Psoas muscle (tissue), 8 donors: Measurements from ENCODE around the gene TMA7. TPM values are rescaled to one million over a fixed set of nuclear protein-coding genes. Genes with fewer than 3 reads are reported as not detected.
"Not testable (repeated sequence)": the region's sequence is repeated elsewhere in the genome, so short reads cannot be mapped to it uniquely, and the experiment has no call there.

Source experiments
- ATAC-seq, 4 donors: fragments of 200-7000 bp; cut with Tn5 transposase; one replicate each; pipeline ENCODE4 v1.9.1; 2020; ENCODE audit warnings: moderate library complexity in 3 of 4, mild to moderate bottlenecking in 2 of 4
- DNase-seq, 2 donors: peaks; one replicate each; pipeline ENCODE4 v3.0.0-alpha.2; 2020
- H3K27ac ChIP-seq: fragments of 200-600 bp; one replicate; pipeline ENCODE4 v1.8.0; 2022
- H3K27me3 ChIP-seq, 3 donors: fragments of 200-600 bp in 1 of 3; one replicate each; pipeline versions ENCODE4 v1.6.1 to v1.8.0; 2013 to 2022; ENCODE audit warnings: low read length in 2 of 3, mild to moderate bottlenecking in 2 of 3, moderate library complexity in 1 of 3; ENCODE audit not compliant: insufficient read depth in 3 of 3
- H3K36me3 ChIP-seq, 2 donors: fragments of 200-600 bp in 1 of 2; one replicate each; pipeline versions ENCODE4 v1.6.1 to v1.8.0; 2013 to 2022; ENCODE audit warnings: low read depth in 1 of 2, mild to moderate bottlenecking in 1 of 2, moderate library complexity in 1 of 2; ENCODE audit not compliant: insufficient read depth in 1 of 2
- H3K4me1 ChIP-seq: fragments of 200-600 bp; one replicate; pipeline ENCODE4 v1.8.0; 2022
- H3K4me3 ChIP-seq: fragments of 200-600 bp; one replicate; pipeline ENCODE4 v1.8.0; 2022; ENCODE audit warnings: mild to moderate bottlenecking
- H3K9me3 ChIP-seq: fragments of 200-600 bp; one replicate; pipeline ENCODE4 v1.8.0; 2022
- WGBS, 3 donors: extraction: QIAGEN DNeasy Blood & Tissue Kit; methylation state at CpG; one replicate each; pipeline versions ENCODE4 v1.1.6 to v1.1.7; 2013; 5-methylcytosine and 5-hydroxymethylcytosine counted together
- intact Hi-C, 2 donors: fragments of 100-400 bp; cut with DNase I; formaldehyde crosslinking; loops; one replicate each; pipeline versions ENCODE4 v1.11.0 to v1.14.2; 2022
- polyA plus RNA-seq, 3 donors: library from polyadenylated mRNA; stranded (reverse); fragments of 200-250 nt; gene quantifications; one replicate each; pipeline ENCODE4 v1.2.3, GENCODE V29; 2013
- total RNA-seq, 4 donors: library from RNA; stranded (reverse); fragmentation: NEBNext Ultra II Directional in 2 of 4; extraction: Animal tissue kit (Norgen Biotek cat#: 25700) in 2 of 4; gene quantifications; one replicate each; pipeline versions ENCODE4 v1.2.1 to v1.2.4, GENCODE V29; 2021 to 2023
- TF ChIP-seq, protein P1 (sequence below): fragments of 200-600 bp; IDR thresholded peaks from one replicate; pipeline ENCODE4 v1.8.0; 2022; ENCODE audit warnings: antibody characterized with exemption
- donor health status: healthy with polysubstance abuse.
- donor health status: DM: no; HTN: no; CAD: no; lungs with moderate emphysema.
- donor health status: Bipolar disorder and iron deficiency.
- donor health status: healthy.
- donor health status: DM: yes; HTN: yes; CAD: no.
- donor health status: DM: no; HTN: no; CAD: no.
- donor health status: DM: no; HTN: no; CAD: no.
- donor health status: DM: yes; HTN: yes; CAD: no.

Gene TMA7
- total and polyA plus RNA-seq, 7 donors = 156 to 342 (median 218) TPM

DNA sequence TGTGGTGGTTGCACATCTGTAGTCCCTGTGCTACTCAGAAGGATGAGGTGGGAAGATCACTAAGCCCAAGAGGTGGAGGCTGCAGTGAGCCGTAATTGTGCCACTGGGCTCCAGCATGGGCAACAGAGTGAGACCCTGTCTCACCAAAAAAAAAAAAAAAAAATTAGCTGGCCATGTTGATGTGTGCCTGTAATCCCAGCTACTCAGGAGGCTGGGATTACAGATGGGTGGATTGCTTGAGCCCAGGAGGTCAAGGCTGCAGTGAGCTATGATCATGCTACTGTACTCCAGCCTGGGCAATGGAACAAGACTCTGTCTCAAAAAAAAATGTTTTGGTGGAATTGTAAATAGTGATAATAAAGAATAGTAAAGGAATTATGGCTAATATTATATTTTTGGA is 16.4 kb downstream of the TMA7 start:
- Histone ChIP-seq H3K27ac (no peak overlapping the region), H3K27me3 (no peaks in the 10 kb centered on the region), H3K4me1 (no peaks in the 10 kb centered on the region), H3K36me3 (peaks cover 7 to 100% of the 10 kb centered on the region in 2 donors), H3K9me3 (no peaks in the 10 kb centered on the region), H3K4me3 (no peak overlapping the region)
- WGBS, 3 donors = 91 to 100% (median 94%) methylated on average over 1 of the region's 1 CpG
- TF ChIP-seq, protein P1, sequence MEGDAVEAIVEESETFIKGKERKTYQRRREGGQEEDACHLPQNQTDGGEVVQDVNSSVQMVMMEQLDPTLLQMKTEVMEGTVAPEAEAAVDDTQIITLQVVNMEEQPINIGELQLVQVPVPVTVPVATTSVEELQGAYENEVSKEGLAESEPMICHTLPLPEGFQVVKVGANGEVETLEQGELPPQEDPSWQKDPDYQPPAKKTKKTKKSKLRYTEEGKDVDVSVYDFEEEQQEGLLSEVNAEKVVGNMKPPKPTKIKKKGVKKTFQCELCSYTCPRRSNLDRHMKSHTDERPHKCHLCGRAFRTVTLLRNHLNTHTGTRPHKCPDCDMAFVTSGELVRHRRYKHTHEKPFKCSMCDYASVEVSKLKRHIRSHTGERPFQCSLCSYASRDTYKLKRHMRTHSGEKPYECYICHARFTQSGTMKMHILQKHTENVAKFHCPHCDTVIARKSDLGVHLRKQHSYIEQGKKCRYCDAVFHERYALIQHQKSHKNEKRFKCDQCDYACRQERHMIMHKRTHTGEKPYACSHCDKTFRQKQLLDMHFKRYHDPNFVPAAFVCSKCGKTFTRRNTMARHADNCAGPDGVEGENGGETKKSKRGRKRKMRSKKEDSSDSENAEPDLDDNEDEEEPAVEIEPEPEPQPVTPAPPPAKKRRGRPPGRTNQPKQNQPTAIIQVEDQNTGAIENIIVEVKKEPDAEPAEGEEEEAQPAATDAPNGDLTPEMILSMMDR = no peak
- ATAC-seq (no peak), DNase-seq (no peak)
- intact Hi-C loops = no loop called here

DNA sequence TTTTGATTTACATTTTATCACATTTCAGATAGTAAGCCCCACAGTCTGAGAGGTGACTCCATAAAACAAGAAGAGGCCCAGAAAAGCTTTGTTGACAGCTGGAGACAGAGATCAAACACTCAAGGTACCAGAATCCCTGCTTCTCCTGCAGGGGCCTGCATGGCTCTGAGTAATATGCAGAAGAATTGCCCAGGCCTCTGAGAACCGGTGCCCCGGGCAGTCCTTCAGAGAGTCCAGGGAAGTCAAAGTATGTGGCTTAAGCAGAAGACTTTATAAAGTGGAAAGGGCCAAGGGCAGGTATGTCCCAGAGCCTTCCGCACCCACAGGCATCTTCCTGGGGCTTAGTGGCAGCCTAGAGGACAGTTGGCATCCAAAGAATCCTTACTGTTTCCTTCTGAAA is 19.3 kb downstream of the TMA7 start:
- no peaks in the 10 kb centered on the region for H3K4me1 ChIP-seq
- H3K4me3 ChIP-seq = no peak overlapping the region
- no peak overlapping the region for H3K27ac ChIP-seq
- no peaks in the 10 kb centered on the region for H3K27me3 ChIP-seq
- H3K36me3 ChIP-seq = peaks cover 4 to 78% of the 10 kb centered on the region in 2 donors
- no peaks in the 10 kb centered on the region for H3K9me3 ChIP-seq
- intact Hi-C loops = no loop called here
- WGBS, 3 donors = 94 to 97% (median 95%) methylated on average over 3 of the region's 3 CpGs
- DNase-seq (no peak), ATAC-seq (no peak)
- TF ChIP-seq, protein P1 = no peak

DNA sequence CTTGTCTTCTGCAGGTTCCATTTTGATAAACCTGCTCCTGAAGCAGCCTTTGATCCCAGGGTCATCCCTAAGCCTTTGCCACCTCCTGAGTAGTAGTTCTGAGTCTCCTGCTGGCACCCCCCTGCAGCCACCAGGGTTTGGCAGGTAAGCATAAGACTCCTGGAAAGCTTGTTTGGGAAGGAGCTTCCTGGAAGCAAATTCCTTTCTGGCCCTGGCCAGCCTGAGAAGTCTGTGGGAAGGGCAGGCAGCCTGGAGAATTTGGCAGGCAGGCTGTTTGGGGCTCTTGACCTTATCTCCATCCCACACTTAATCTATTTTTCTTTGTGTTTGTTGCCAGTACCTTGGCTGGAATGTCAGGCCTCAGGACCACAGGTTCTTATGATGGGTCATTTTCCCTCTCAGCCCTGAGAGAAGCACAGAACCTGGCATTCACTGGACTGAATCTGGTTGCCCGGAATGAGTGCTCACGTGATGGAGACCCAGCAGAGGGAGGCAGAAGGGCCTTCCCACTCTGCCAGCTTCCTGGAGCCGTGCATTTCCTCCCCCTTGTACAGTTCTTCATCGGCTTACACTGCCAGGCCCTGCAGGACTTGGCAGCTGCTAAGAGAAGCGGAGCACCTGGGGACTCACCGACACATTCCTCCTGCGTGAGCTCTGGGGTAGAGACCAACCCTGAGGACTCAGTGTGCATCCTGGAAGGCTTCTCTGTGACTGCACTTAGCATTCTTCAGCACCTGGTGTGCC is 19.9 kb downstream of the TMA7 start:
- TF ChIP-seq, protein P1 = no peak
- Histone ChIP-seq H3K27me3 (no peaks in the 10 kb centered on the region), H3K4me1 (peaks cover 1% of the 10 kb centered on the region), H3K36me3 (peaks cover 4 to 76% of the 10 kb centered on the region in 2 donors), H3K27ac (no peak overlapping the region), H3K9me3 (no peaks in the 10 kb centered on the region), H3K4me3 (no peak overlapping the region)
- intact Hi-C loops = loop anchor here in 1 of 2 donors (10.0 kb wide), 1 partner anchor 225 kb away; the partner anchor contains the start of gene NCKIPSD
- ATAC-seq (no peak), DNase-seq (no peak)
- WGBS, 3 donors = 71 to 80% (median 73%) methylated on average over 7 of the region's 7 CpGs

DNA sequence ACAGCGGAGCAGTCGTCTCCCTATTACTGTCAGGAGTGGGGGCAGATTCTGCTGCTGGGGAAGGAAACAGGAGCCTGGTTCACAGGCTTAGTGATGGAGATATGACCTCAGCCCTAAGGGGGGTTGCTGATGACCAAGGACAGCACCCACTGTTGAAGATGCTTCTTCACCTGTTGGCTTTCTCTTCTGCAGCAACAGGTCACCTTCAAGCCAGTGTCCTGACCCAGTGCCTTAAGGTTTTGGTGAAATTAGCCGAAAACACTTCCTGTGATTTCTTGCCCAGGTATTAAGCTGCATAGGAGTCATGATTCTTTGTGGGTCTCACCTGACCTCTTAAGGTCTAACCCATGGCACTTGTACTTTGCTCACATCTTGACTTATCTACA is 20.5 kb downstream of the TMA7 start:
- H3K9me3 ChIP-seq = no peaks in the 10 kb centered on the region
- no peak for ATAC-seq
- H3K4me1 ChIP-seq = peaks cover 6% of the 10 kb centered on the region
- peaks cover 4 to 70% of the 10 kb centered on the region in 2 donors for H3K36me3 ChIP-seq
- TF ChIP-seq, protein P1 = no peak
- intact Hi-C loops = loop anchor here in 1 of 2 donors (10.0 kb wide), 1 partner anchor 224 kb away; the partner anchor contains the start of gene NCKIPSD
- no peak for DNase-seq
- no peak overlapping the region for H3K27ac ChIP-seq
- 88 to 91% (median 89%) methylated on average over 3 of the region's 3 CpGs for WGBS, 3 donors
- no peak overlapping the region for H3K4me3 ChIP-seq
- H3K27me3 ChIP-seq = no peaks in the 10 kb centered on the region

DNA sequence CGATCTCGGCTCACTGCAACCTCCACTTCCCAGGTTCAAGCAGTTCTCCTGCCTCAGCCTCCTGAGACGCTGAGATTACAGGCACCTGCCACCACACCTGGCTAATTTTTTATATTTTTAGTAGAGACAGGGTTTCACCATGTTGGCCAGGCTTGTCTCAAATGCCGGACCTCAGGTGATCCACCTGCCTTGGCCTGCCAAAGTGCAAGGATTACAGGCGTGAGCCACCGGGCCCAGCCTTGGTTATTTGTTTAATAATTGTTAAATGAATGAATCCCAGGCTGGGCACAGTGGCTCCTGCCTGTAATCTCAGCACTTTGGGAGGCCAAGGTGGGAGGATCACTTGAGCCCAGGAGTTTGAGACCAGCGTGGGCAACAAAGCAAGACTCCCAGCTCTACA is 21.7 kb downstream of the TMA7 start:
- 91 to 94% (median 93%) methylated on average over 7 of the region's 7 CpGs for WGBS, 3 donors
- peaks cover 4 to 58% of the 10 kb centered on the region in 2 donors for H3K36me3 ChIP-seq
- ATAC-seq = not testable (repeated sequence)

More for the DNA sequence above, 21.7 kb downstream of the TMA7 start:
- intact Hi-C loops = loop anchor here in 1 of 2 donors (10.0 kb wide), 1 partner anchor 223 kb away; the partner anchor contains the start of gene NCKIPSD
- H3K4me1 ChIP-seq, H3K4me3 ChIP-seq, DNase-seq, H3K27ac ChIP-seq, H3K9me3 ChIP-seq, H3K27me3 ChIP-seq: not testable (repeated sequence)
